ENCODE measurements around the gene WDR44. TPM values are rescaled to one million over a fixed set of nuclear protein-coding genes. Genes with fewer than 3 reads are reported as not detected.

WDR44 gene
- total RNA-seq, 1 experiment from 2014 or later = 22.3 TPM

GRCh38 chrX:118337687-118338086 lies 8.2 kb upstream of the WDR44 start:
- BruUV-seq (replicated peaks) = no TSS peak
- TF ChIP-seq TCF7L2 (IDR thresholded peaks at IDR 0.05; ENCODE audit: low read depth, low read length) = no peak
- no peak for TF ChIP-seq SIN3A (IDR thresholded peaks at IDR 0.05; ENCODE audit: borderline replicate concordance, insufficient read depth, low read depth, low read length)
- TF ChIP-seq POLR2AphosphoS5 (IDR thresholded peaks at IDR 0.05; ENCODE audit: low read depth, low read length) = no peak
- TF ChIP-seq, protein P1, sequence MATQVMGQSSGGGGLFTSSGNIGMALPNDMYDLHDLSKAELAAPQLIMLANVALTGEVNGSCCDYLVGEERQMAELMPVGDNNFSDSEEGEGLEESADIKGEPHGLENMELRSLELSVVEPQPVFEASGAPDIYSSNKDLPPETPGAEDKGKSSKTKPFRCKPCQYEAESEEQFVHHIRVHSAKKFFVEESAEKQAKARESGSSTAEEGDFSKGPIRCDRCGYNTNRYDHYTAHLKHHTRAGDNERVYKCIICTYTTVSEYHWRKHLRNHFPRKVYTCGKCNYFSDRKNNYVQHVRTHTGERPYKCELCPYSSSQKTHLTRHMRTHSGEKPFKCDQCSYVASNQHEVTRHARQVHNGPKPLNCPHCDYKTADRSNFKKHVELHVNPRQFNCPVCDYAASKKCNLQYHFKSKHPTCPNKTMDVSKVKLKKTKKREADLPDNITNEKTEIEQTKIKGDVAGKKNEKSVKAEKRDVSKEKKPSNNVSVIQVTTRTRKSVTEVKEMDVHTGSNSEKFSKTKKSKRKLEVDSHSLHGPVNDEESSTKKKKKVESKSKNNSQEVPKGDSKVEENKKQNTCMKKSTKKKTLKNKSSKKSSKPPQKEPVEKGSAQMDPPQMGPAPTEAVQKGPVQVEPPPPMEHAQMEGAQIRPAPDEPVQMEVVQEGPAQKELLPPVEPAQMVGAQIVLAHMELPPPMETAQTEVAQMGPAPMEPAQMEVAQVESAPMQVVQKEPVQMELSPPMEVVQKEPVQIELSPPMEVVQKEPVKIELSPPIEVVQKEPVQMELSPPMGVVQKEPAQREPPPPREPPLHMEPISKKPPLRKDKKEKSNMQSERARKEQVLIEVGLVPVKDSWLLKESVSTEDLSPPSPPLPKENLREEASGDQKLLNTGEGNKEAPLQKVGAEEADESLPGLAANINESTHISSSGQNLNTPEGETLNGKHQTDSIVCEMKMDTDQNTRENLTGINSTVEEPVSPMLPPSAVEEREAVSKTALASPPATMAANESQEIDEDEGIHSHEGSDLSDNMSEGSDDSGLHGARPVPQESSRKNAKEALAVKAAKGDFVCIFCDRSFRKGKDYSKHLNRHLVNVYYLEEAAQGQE (IDR thresholded peaks at IDR 0.05; ENCODE audit: insufficient read depth in 1 of 2, low read depth in 2 of 2, low read length in 1 of 2) = no peak
- no peak for TF ChIP-seq CTCF (IDR thresholded peaks at IDR 0.05)
- no peak overlapping the region for H3K27ac ChIP-seq (ENCODE audit: low read length)
- H3K27me3 ChIP-seq (ENCODE audit: control insufficient read depth, insufficient read depth, low read length) = no peaks in the 10 kb centered on the region
- intact Hi-C loops (cut with micrococcal nuclease; ENCODE audit: unreplicated experiment) (no loop called here), in situ Hi-C loops (cut with HindIII; ENCODE audit: low pct_unique_long_range_greater_than_20kb, low sequenced_read_pairs) (no loop called here)
- no peaks in the 10 kb centered on the region for H3K4me1 ChIP-seq (ENCODE audit: control insufficient read depth, insufficient read depth, low read length)
- ChIA-PET CTCF (no interaction called here), POLR2A (no interaction called here)
- H3K36me3 ChIP-seq (ENCODE audit: control insufficient read depth, insufficient read depth, low read length) = no peaks in the 10 kb centered on the region
- H3K4me3 ChIP-seq (ENCODE audit: low read depth in 2 of 2, low read length in 2 of 2) = no peak overlapping the region
- ATAC-seq = no peak
- no peak for DNase-seq (ENCODE audit: low read depth, low spot score)
- H3K9me3 ChIP-seq (ENCODE audit: control insufficient read depth, insufficient read depth, low read depth, low read length) = no peaks in the 10 kb centered on the region

- Histone ChIP-seq H3K27ac (ENCODE audit: low read length) (no peak overlapping the region), H3K36me3 (ENCODE audit: control insufficient read depth, insufficient read depth, low read length) (no peaks in the 10 kb centered on the region), H3K4me1 (ENCODE audit: control insufficient read depth, insufficient read depth, low read length) (no peaks in the 10 kb centered on the region), H3K27me3 (ENCODE audit: control insufficient read depth, insufficient read depth, low read length) (no peaks in the 10 kb centered on the region), H3K4me3 (ENCODE audit: low read depth in 2 of 2, low read length in 2 of 2) (no peak overlapping the region), H3K9me3 (ENCODE audit: control insufficient read depth, insufficient read depth, low read depth, low read length) (no peaks in the 10 kb centered on the region)
- intact Hi-C loops (cut with micrococcal nuclease; ENCODE audit: unreplicated experiment) (no loop called here), in situ Hi-C loops (cut with HindIII; ENCODE audit: low pct_unique_long_range_greater_than_20kb, low sequenced_read_pairs) (no loop called here)
- ChIA-PET POLR2A (no interaction called here), CTCF (no interaction called here)
- DNase-seq (ENCODE audit: low read depth, low spot score) = no peak
- no peak for ATAC-seq
- BruUV-seq (replicated peaks) = no TSS peak
- no peak for TF ChIP-seq CTCF (IDR thresholded peaks at IDR 0.05)
- no peak for TF ChIP-seq POLR2AphosphoS5 (IDR thresholded peaks at IDR 0.05; ENCODE audit: low read depth, low read length)
- TF ChIP-seq, protein P1 (IDR thresholded peaks at IDR 0.05; ENCODE audit: insufficient read depth in 1 of 2, low read depth in 2 of 2, low read length in 1 of 2) = no peak
- no peak for TF ChIP-seq TCF7L2 (IDR thresholded peaks at IDR 0.05; ENCODE audit: low read depth, low read length)
- no peak for TF ChIP-seq SIN3A (IDR thresholded peaks at IDR 0.05; ENCODE audit: borderline replicate concordance, insufficient read depth, low read depth, low read length)
These were observed 7.0 kb upstream of the WDR44 start for GRCh38 chrX:118338930-118339329.
